Activated CD4-positive, alpha-beta memory T cell treated with anti-CD3 and anti-CD28 coated beads for 36 hours (primary cell): ENCODE data around the gene COPB1. TPM values are rescaled to one million over a fixed set of nuclear protein-coding genes. Genes with fewer than 3 reads are reported as not detected.
A peak's percentile ranks its signal among the peaks of the same experiment; 100 is the strongest.

Experiments used
- CTCF ChIA-PET: fragments of 350-600 bp; sonication (Branson Sonifier 250); formaldehyde crosslinking; loops from one replicate; lab custom pipeline; 2021; ENCODE audit warnings: antibody characterized with exemption, inconsistent platforms; lab: Charles Lee
- POLR2A ChIA-PET: fragments of 350-600 bp; sonication (Branson Sonifier 250); formaldehyde crosslinking; loops from one replicate; lab custom pipeline; 2021; ENCODE audit warnings: antibody characterized with exemption; lab: Charles Lee
- DNase-seq: peaks from one replicate; pipeline ENCODE4 v3.0.0-alpha.2; 2020
- H3K27ac Mint-ChIP-seq: one replicate; pipeline ENCODE4 v1.8.0; 2021; ENCODE audit warnings: mixed read lengths
- H3K27me3 Mint-ChIP-seq: one replicate; pipeline ENCODE4 v1.8.0; 2021; ENCODE audit warnings: mixed read lengths
- H3K36me3 Mint-ChIP-seq: one replicate; pipeline ENCODE4 v1.8.0; 2021; ENCODE audit warnings: mixed read lengths
- H3K4me1 Mint-ChIP-seq: one replicate; pipeline ENCODE4 v1.8.0; 2021; ENCODE audit warnings: low read depth, mixed read lengths
- H3K4me3 Mint-ChIP-seq: one replicate; pipeline ENCODE4 v1.8.0; 2021; ENCODE audit warnings: mild to moderate bottlenecking, mixed read lengths
- H3K9me3 Mint-ChIP-seq: one replicate; pipeline ENCODE4 v1.8.0; 2021; ENCODE audit warnings: mixed read lengths
- intact Hi-C: fragments of 100-400 bp; cut with micrococcal nuclease; formaldehyde crosslinking; loops from one replicate; pipeline ENCODE4 v1.15.1; 2023
- total RNA-seq, 2 experiments: library from RNA; stranded (reverse); gene quantifications; one replicate each; pipeline ENCODE4 v1.2.3, GENCODE V29; 2021

Gene COPB1
- total RNA-seq, 2 experiments from 2014 or later, result 107 to 108 TPM

- peaks cover 34% of the 10 kb centered on the region for H3K36me3 Mint-ChIP-seq
- POLR2A ChIA-PET, result interaction anchor here (1.4 to 2.3 kb wide), 3 partner anchors 18 to 373 kb away, joined by 4 to 24 read pairs (median 22); partner anchors contain the start of genes COPB1 and CYP2R1
These were observed 19.2 kb upstream of the COPB1 start for GRCh38 chr11:14518820-14519219.

GRCh38 chr11:14513800-14514199 lies 14.2 kb upstream of the COPB1 start:
- POLR2A ChIA-PET, result no interaction called here
- H3K27me3 Mint-ChIP-seq, result no peaks in the 10 kb centered on the region
- no peak overlapping the region for H3K27ac Mint-ChIP-seq
- H3K4me1 Mint-ChIP-seq, result peaks cover 25% of the 10 kb centered on the region
- CTCF ChIA-PET, result no interaction called here
- no peak for DNase-seq
- peaks cover 49% of the 10 kb centered on the region for H3K36me3 Mint-ChIP-seq
- H3K9me3 Mint-ChIP-seq, result no peaks in the 10 kb centered on the region
- no peak overlapping the region for H3K4me3 Mint-ChIP-seq
- intact Hi-C loops, result no loop called here

More at GRCh38 chr11:14518820-14519219, 19.2 kb upstream of the COPB1 start:
- Mint-ChIP-seq H3K4me1 (peaks cover 31% of the 10 kb centered on the region), H3K27me3 (no peaks in the 10 kb centered on the region), H3K27ac (peak overlapping the region; percentile 97), H3K9me3 (no peaks in the 10 kb centered on the region), H3K4me3 (peak overlapping the region; percentile 96)
- DNase-seq, result no peak
- CTCF ChIA-PET, result interaction anchor here (0.6 to 1.2 kb wide), 3 partner anchors 20 to 389 kb away, joined by 3 to 4 read pairs (median 3); no protein-coding TSS in a partner anchor
- intact Hi-C loops, result loop anchor here (5.0 kb wide), 1 partner anchor 52 kb away; no protein-coding TSS in a partner anchor

- no peaks in the 10 kb centered on the region for H3K9me3 Mint-ChIP-seq
- POLR2A ChIA-PET, result no interaction called here
- intact Hi-C loops, result no loop called here
- no peak overlapping the region for H3K4me3 Mint-ChIP-seq
- H3K27me3 Mint-ChIP-seq, result no peaks in the 10 kb centered on the region
- CTCF ChIA-PET, result interaction anchor here (1.4 kb wide), 1 partner anchor 401 kb away, joined by 4 read pairs; no protein-coding TSS in a partner anchor
- H3K4me1 Mint-ChIP-seq, result peaks cover 4% of the 10 kb centered on the region
- H3K36me3 Mint-ChIP-seq, result peaks cover 53% of the 10 kb centered on the region
- H3K27ac Mint-ChIP-seq, result peak overlapping the region; percentile 31
- no peak for DNase-seq
These were observed 6.9 kb upstream of the COPB1 start for GRCh38 chr11:14506532-14506931.

- Mint-ChIP-seq H3K9me3 (no peaks in the 10 kb centered on the region), H3K27ac (no peak overlapping the region), H3K4me1 (peaks cover 16% of the 10 kb centered on the region), H3K4me3 (no peak overlapping the region), H3K27me3 (no peaks in the 10 kb centered on the region), H3K36me3 (peaks cover 35% of the 10 kb centered on the region)
- POLR2A ChIA-PET, result interaction anchor here (1.4 to 4.8 kb wide), 3 partner anchors 10 to 17 kb away, joined by 4 to 24 read pairs (median 6); partner anchors contain the start of gene PSMA1
- intact Hi-C loops, result loop anchor here (5.0 kb wide), 1 partner anchor 146 kb away; the partner anchor contains the start of gene RRAS2
- no peak for DNase-seq
- CTCF ChIA-PET, result no interaction called here
These were observed 3.4 kb upstream of the COPB1 start for GRCh38 chr11:14503023-14503422.

GRCh38 chr11:14502039-14502438 lies 2.4 kb upstream of the COPB1 start:
- H3K36me3 Mint-ChIP-seq, result peaks cover 37% of the 10 kb centered on the region
- no peak for DNase-seq
- POLR2A ChIA-PET, result interaction anchor here (1.4 to 4.8 kb wide), 2 partner anchors 14 to 18 kb away, joined by 6 to 24 read pairs; partner anchors contain the start of gene PSMA1
- no peaks in the 10 kb centered on the region for H3K27me3 Mint-ChIP-seq
- peaks cover 26% of the 10 kb centered on the region for H3K4me1 Mint-ChIP-seq
- no peak overlapping the region for H3K27ac Mint-ChIP-seq
- CTCF ChIA-PET, result no interaction called here
- H3K4me3 Mint-ChIP-seq, result no peak overlapping the region
- intact Hi-C loops, result loop anchor here (5.0 kb wide), 1 partner anchor 145 kb away; the partner anchor contains the start of gene RRAS2
- H3K9me3 Mint-ChIP-seq, result no peaks in the 10 kb centered on the region

- CTCF ChIA-PET, result interaction anchor here (0.7 to 1.8 kb wide), 4 partner anchors 45 to 407 kb away, joined by 3 to 10 read pairs (median 6); no protein-coding TSS in a partner anchor
- H3K9me3 Mint-ChIP-seq, result no peaks in the 10 kb centered on the region
- H3K4me1 Mint-ChIP-seq, result peaks cover 37% of the 10 kb centered on the region
- H3K36me3 Mint-ChIP-seq, result peaks cover 33% of the 10 kb centered on the region
- DNase-seq, result peak; percentile 67
- POLR2A ChIA-PET, result interaction anchor here (0.7 to 4.8 kb wide), 9 partner anchors 10 to 392 kb away, joined by 3 to 24 read pairs (median 3); partner anchors contain the start of genes CYP2R1 and PSMA1
- peak overlapping the region; percentile 97 for H3K27ac Mint-ChIP-seq
- H3K4me3 Mint-ChIP-seq, result peak overlapping the region; percentile 96
- H3K27me3 Mint-ChIP-seq, result no peaks in the 10 kb centered on the region
- intact Hi-C loops, result loop anchor here (1.0 to 5.0 kb wide), 4 partner anchors 20 to 404 kb away; partner anchors contain the start of genes PSMA1 and RRAS2
These were observed 605 bp upstream of the COPB1 start for GRCh38 chr11:14500181-14500651.

- H3K27ac Mint-ChIP-seq, result peak overlapping the region; percentile 97
- POLR2A ChIA-PET, result interaction anchor here (1.0 to 4.8 kb wide), 3 partner anchors 11 to 44 kb away, joined by 3 to 24 read pairs (median 3); partner anchors contain the start of gene PSMA1
- CTCF ChIA-PET, result interaction anchor here (1.2 to 1.8 kb wide), 2 partner anchors 20 to 44 kb away, joined by 3 to 10 read pairs; no protein-coding TSS in a partner anchor
- H3K27me3 Mint-ChIP-seq, result no peaks in the 10 kb centered on the region
- peak; percentile 55 for DNase-seq
- peak overlapping the region; percentile 96 for H3K4me3 Mint-ChIP-seq
- no peaks in the 10 kb centered on the region for H3K9me3 Mint-ChIP-seq
- peaks cover 42% of the 10 kb centered on the region for H3K4me1 Mint-ChIP-seq
- intact Hi-C loops, result no loop called here
- H3K36me3 Mint-ChIP-seq, result peaks cover 26% of the 10 kb centered on the region
These were observed 442 bp downstream of the COPB1 start for GRCh38 chr11:14499178-14499559.

GRCh38 chr11:14480716-14481115 lies 18.9 kb downstream of the COPB1 start:
- ChIA-PET CTCF (interaction anchor here (0.6 to 2.8 kb wide), 7 partner anchors 9 to 427 kb away, joined by 3 to 9 read pairs (median 4); no protein-coding TSS in a partner anchor), POLR2A (interaction anchor here (1.3 kb wide), 1 partner anchor 20 kb away, joined by 3 read pairs; no protein-coding TSS in a partner anchor)
- Mint-ChIP-seq H3K9me3 (no peaks in the 10 kb centered on the region), H3K27ac (peak overlapping the region; percentile 69), H3K36me3 (peaks cover 36% of the 10 kb centered on the region), H3K27me3 (no peaks in the 10 kb centered on the region), H3K4me3 (no peak overlapping the region), H3K4me1 (peaks cover 12% of the 10 kb centered on the region)
- DNase-seq, result no peak
- intact Hi-C loops, result no loop called here

- peaks cover 68% of the 10 kb centered on the region for H3K36me3 Mint-ChIP-seq
- H3K9me3 Mint-ChIP-seq, result no peaks in the 10 kb centered on the region
- peaks cover 48% of the 10 kb centered on the region for H3K4me1 Mint-ChIP-seq
- DNase-seq, result no peak
- intact Hi-C loops, result no loop called here
- no peak overlapping the region for H3K4me3 Mint-ChIP-seq
- ChIA-PET CTCF (interaction anchor here (1.1 to 1.5 kb wide), 3 partner anchors 10 to 437 kb away, joined by 4 to 5 read pairs (median 4); no protein-coding TSS in a partner anchor), POLR2A (no interaction called here)
- H3K27ac Mint-ChIP-seq, result peak overlapping the region; percentile 35
- no peaks in the 10 kb centered on the region for H3K27me3 Mint-ChIP-seq
These were observed 28.5 kb downstream of the COPB1 start for GRCh38 chr11:14471127-14471526.

- ChIA-PET CTCF (interaction anchor here (4.9 kb wide), 1 partner anchor 8 kb away, joined by 45 read pairs; no protein-coding TSS in a partner anchor), POLR2A (interaction anchor here (1.4 kb wide), 1 partner anchor 10 kb away, joined by 3 read pairs; no protein-coding TSS in a partner anchor)
- DNase-seq, result no peak
- peaks cover 36% of the 10 kb centered on the region for H3K36me3 Mint-ChIP-seq
- H3K27me3 Mint-ChIP-seq, result no peaks in the 10 kb centered on the region
- intact Hi-C loops, result no loop called here
- H3K27ac Mint-ChIP-seq, result no peak overlapping the region
- peaks cover 12% of the 10 kb centered on the region for H3K4me1 Mint-ChIP-seq
- no peaks in the 10 kb centered on the region for H3K9me3 Mint-ChIP-seq
- no peak overlapping the region for H3K4me3 Mint-ChIP-seq
These were observed 36.0 kb downstream of the COPB1 start for GRCh38 chr11:14463623-14464022.

GRCh38 chr11:14460147-14460546 lies 39.5 kb downstream of the COPB1 start:
- ChIA-PET POLR2A (interaction anchor here (0.7 kb wide), 1 partner anchor 156 kb away, joined by 4 read pairs; no protein-coding TSS in a partner anchor), CTCF (interaction anchor here (1.6 kb wide), 1 partner anchor 159 kb away, joined by 4 read pairs; no protein-coding TSS in a partner anchor)
- no peak for DNase-seq
- Mint-ChIP-seq H3K4me3 (no peak overlapping the region), H3K27ac (no peak overlapping the region), H3K27me3 (no peaks in the 10 kb centered on the region), H3K4me1 (no peaks in the 10 kb centered on the region), H3K9me3 (no peaks in the 10 kb centered on the region), H3K36me3 (peaks cover 27% of the 10 kb centered on the region)
- intact Hi-C loops, result no loop called here

- CTCF ChIA-PET, result interaction anchor here (7.1 kb wide), 1 partner anchor 156 kb away, joined by 147 read pairs; no protein-coding TSS in a partner anchor
- H3K36me3 Mint-ChIP-seq, result peaks cover 24% of the 10 kb centered on the region
These were observed 41.2 kb downstream of the COPB1 start for GRCh38 chr11:14458377-14458776.

More at GRCh38 chr11:14458377-14458776, 41.2 kb downstream of the COPB1 start:
- H3K4me3 Mint-ChIP-seq, result no peak overlapping the region
- no peaks in the 10 kb centered on the region for H3K27me3 Mint-ChIP-seq
- DNase-seq, result no peak
- H3K9me3 Mint-ChIP-seq, result no peaks in the 10 kb centered on the region
- intact Hi-C loops, result no loop called here
- no peak overlapping the region for H3K27ac Mint-ChIP-seq
- POLR2A ChIA-PET, result no interaction called here
- H3K4me1 Mint-ChIP-seq, result no peaks in the 10 kb centered on the region
